ENCODE results near the gene RNF31.
"Not testable (repeated sequence)": the region's sequence is repeated elsewhere in the genome, so short reads cannot be mapped to it uniquely, and the experiment has no call there.

Gene RNF31

GRCh38 chr14:24184104-24184970 is 37.0 kb downstream of the RNF31 start:
- no peak for DNase-seq

DNA sequence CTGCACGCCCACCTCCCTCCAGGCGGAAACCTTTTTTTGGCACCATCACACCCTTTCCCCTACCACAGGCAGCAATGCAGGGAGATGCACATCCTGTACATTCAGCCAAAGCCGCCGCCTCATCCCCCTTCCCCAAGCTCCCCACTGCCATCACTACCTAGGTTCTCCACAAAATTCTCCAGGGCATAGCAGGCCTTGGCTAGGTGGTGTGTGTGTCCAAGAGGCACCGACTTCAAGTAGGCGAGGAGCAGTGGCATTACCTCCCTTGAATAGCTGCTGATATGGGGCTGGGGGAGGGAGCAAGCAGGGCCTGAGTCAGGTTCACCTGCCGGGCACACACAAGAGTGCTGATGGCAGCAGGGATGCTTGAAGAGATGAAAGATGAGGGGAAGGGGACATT is 37.7 kb downstream of the RNF31 start:
- DNase-seq = no peak

GRCh38 chr14:24185741-24186140 is 38.4 kb downstream of the RNF31 start:
- DNase-seq = no peak

GRCh38 chr14:24186831-24187538 is 39.7 kb downstream of the RNF31 start:
- no peak for DNase-seq

- DNase-seq = no peak
Observed at GRCh38 chr14:24187539-24187915, 40.2 kb downstream of the RNF31 start.

DNA sequence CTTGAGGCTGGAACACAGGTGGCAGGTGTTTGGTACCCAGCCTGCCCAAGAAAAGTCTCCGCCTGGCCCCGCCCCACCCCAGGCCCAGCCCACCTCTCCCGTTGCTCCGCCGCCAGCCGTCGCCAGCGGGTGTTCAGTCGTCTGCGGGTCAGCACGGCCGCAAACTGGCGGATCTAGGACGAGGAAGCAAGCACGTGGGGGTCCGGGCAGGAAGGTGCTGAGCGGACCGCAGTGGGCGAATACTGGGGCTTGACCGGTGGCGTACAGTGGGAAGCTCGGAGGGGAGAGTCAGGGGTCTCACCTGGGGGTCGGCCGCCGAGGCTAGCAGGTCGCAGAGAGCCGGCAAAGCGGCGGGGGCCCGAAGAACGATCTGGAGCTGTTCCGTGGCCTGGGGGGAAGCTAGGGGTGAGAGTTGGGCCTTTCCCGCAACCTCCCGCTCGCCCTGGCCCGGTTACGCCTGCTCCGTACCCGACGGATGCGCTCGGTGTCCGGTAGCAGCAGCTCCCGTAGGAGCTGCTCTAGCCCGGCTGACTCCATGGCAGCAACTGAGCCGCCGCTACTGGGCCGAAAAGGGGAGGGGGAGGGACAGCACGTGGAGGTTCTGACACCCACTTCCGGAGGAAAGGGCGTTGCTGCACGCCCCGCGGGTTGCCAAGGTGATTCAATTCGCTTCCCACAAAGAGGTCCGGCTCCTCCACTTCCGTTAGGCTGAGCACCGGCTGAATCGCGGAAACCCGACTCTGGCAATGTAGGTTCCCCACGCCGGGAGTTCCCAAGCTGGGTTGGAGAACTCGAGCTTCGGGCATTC is 41.2 kb downstream of the RNF31 start, which contains the start of gene IPO4:
TSS of gene IPO4 (minus strand) at position 566 of the 808 bp plus-strand sequence. CDS start at position 537, 29 bp downstream.
- peak; percentile 98 for DNase-seq

DNA sequence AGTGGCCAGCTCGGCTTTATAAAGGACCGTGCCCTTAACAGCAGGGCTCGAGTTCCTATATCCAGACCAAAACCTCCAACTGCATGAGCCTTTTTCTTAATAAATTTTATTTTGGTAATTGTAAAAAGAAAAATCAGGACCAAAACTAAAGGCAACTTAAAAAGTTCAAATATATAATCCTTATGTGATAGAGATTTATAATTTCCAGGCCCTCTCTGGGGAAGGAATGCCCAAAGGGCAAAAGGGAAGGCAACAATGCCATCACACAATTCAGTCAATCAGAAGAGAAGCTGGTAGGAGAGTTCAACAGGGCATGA is 41.7 kb downstream of the RNF31 start:
- no peak for DNase-seq

- no peak for DNase-seq
Observed at GRCh38 chr14:24189460-24189859, 42.2 kb downstream of the RNF31 start.

DNA sequence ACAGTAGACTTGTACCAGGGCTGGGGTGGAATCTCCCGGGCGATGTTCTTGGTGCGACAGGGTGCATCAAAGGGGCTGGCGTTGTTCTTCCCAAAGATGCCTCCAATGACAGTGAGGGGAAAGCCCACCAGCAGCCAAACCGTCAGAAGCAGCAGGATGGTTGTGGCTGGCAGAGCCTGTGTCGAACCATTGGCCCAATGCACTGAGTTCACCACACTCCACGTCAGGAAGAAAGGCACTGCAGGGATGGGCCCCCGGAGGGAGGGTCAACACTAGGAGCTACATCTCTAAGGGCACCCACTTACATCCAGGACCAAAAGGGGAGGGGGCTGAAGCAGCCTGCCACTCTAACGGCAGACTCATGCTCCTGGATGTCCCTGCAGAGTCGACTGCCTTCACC is 43.1 kb downstream of the RNF31 start:
- DNase-seq = no peak

DNA sequence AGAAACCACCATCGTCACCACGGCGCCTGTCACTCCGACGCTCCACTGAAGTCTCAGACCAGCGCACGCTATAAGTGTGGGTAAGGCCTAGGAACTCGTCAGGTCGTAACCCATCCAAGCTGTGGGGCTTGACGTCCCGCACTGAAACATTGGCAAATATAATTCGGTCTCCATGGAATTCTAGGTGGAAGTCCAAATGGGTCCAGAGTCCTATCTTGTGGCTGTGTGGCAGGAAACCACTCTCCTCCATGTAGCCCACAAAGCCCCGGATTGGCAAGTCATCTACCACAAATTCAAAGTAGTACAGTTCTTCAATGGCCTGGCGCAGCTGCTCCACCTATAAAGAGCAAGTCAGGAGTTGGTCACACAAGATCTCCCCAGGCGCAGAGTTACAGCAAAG is 45.6 kb downstream of the RNF31 start:
- no peak for DNase-seq

DNA sequence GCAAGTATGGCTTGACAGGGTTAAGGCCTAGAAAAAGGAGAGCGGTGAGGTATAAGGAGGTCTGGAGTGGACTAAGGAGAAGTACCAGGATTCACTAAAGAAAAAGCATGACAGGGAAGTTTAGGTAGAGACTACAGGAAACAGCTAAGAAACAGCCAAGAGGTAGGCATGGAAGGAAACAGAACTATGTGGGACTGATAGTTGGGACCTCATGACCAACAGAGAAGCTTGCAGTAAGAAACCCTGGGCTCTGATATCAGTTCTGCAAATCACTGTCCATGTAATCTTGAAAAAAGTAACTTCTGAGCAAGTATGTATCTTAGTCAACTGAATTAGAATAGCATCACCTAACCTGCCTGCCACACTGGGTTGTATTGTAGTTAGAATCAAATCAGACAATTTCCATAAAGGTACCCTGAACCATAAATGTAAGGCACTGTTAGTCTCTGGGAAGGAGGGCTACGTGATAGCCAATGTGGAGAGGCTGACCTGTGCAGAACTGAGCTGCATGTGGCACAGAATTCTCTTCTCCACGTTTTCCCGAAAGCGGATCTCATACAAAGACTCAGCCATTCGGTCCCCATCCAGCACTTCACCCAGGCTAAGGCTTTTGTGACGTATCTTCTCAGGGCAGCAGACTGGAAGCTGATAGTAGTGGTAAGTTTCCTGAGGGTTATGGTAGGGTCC is 47.0 kb downstream of the RNF31 start:
- no peak for DNase-seq

DNA sequence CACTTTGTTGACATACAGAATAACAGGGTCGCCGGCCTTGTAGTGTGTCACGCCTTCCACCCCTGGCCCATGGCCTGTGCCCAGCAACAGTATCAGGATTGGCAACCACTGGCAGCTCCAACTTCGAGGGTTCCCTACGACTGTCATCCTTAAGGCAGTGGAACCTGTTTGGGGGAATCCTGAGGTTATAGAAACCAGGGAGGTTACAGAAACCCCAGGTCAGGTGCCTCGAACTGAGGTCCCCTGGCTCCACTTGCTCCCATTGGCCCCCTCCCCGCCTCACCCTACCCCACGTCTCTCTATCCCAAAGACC is 47.5 kb downstream of the RNF31 start:
- no peak for DNase-seq

DNA sequence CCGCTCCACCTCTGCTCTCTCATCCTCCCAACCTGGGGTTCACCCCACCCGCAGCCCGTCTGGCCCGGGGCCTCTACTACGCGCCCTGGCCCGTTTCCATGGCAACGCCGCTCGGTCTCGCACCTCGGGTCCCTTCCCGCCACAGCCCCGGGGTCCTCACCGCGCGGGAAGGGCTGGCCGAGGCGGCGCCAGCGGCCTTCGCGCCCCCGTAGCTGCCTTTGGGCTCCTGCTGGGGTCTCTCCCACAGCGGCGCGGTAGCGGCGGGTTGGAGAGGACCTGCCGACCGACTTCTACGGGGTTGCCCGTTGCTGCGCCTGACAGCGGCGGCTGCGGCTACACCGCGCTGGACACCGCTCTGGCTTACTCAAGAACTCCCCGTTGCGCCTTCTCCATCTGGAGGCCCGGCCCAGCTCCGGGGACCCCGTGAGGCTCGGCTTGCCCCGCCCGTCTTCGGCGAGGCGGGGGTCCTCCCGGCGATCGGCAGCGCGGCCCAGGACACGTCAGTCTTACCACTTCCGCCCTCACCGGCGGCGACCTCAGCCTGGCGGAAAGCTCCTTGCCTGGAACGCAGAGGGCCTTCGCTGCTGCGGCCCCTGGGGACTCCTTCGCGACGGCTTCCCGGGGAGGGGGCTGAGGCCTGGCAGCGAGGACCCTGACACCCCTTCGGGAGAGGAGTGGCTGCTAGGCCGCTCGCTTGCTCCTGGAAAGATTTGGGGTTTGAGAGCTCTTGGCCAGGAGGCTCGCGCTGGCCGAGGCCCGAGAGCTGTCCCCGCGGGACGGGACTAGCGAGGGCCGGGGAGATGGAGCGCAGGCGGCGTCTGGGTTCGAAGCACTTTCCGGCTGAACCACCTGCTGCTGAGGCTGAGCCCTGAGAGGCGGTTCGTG is 48.1 kb downstream of the RNF31 start, which contains the start of gene TM9SF1:
TSS of gene TM9SF1 (minus strand) at position 256 of the 885 bp plus-strand sequence. CDS start 422 bp downstream, outside the sequence.
- DNase-seq = peak; percentile 85

DNA sequence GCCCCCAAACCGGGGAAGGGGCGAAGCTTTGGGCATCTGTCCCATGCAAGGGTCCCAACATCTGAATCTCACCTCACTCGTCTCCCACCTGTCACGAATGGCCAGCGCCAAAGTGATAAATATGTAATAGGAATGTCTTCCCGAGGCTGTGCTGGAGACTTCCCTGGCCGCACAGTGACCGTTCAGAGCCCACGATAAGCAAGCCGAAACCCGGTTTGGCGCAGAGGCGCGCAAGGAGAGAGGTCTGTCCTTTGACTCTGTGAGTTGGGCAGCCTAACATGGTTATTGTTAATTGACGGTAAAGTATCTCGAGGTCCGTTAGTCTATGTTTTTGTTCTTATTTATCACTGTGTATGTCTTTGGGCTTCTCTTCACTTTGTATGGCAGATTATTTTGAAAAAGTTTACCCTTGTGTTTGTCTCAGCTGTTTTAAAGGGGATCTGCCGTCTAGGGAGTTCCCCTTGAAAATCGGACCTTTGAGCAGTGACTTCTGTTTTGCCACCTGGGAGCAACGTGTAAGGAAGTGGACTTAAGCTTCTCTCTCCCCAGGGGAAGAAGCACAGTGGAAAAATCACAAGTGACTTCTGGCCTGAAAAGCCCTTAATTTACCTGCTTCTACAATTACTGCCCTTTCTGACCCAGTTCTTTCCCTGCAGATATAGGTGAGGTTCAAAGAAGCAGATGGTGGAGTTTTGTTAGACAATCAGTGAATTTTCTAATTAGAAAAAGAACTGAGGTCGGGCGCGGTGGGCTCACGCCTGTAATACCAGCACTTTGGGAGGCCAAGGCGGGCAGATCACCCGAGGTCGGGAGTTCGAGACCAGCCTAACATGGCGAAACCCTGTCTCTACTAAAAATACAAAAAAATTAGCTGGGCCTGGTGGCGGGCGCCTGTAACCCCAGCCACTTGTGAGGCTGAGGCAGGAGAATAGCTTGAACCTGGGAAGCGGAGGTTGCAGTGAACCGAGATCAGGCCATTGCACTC is 49.1 kb downstream of the RNF31 start:
- DNase-seq = peak; percentile 20

DNA sequence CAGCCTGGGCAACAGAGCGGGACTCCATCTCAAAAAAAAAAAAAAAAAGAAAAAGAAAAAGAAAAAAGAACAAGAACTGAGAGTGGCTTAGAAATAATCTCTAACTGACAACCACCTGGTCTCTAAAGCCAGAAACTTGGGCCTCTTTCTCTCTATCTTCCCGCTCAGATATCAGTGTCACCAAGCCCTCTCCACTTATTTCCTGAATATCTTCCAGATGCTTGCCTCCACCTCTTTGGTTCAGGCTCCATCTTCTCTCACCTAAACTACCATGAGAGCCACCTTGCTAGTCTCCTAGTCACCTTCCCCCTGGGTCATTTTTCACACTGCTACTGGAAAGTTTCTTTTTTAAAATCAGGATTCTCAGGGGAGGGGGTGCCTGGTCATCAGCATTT is 49.8 kb downstream of the RNF31 start:
- no peak for DNase-seq

GRCh38 chr14:24198814-24199524 is 51.7 kb downstream of the RNF31 start:
- DNase-seq = no peak

DNA sequence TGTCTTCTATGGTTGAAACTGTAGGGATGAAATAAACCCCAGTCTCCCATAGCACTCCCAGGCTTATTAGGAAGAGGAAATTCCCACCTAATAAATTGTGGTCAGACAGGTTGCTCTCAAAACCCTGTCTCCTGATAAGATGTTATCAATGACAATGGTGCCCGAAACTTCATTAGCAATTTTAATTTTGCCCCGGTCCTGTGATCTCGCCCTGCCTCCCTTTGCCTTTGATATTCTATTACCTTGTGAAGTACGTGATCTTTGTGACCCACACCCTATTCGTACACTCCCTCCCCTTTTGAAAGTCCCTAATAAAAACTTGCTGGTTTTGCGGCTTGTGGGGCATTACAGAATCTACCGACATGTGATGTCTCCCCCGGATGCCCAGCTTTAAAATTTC is 55.2 kb downstream of the RNF31 start:
- not testable (repeated sequence) for DNase-seq

- not testable (repeated sequence) for DNase-seq
Observed at GRCh38 chr14:24203249-24203886, 56.1 kb downstream of the RNF31 start.

Data from HCEC 1CT (cell line).